ENCODE measurements around the gene PIK3IP1.

The PIK3IP1 gene

DNA sequence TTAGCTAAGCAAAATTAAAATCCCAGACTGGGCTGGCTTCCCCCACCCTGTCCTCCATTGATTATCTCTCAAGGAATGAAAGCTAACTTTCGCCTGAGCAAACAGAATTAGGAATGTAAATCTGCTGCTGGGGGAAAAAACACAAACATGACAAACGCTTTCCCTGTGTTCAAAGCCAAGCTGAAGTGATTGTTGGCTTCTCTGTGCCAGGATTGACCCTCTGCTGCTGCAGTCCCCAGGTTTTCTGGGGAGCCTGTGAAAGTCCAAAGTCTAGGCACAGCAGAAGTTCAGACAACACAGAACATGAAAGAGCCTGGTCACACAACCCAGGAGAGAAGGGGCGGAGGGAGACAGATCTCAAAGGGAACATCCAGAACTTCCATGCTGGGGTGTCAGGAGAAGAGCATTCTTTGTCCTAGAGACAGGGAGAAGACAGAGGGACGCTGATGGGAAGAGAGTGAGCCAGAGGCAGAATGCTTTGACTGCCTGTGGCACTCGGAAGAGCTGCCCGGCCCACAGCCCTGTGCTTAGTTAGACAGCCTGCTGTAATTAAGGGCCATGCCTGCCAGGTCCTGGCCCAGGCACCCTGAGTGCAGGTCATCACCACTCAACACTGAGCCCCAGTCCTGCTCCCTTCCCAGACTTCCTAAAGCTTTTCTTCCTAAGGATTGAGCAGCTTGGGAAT lies 47.0 kb upstream of the PIK3IP1 start:
- TF ChIP-seq TAF1 (IDR thresholded peaks at IDR 0.05; ENCODE audit: borderline replicate concordance, insufficient read depth, low read length): no peak
- TF ChIP-seq POLR2AphosphoS5 (IDR thresholded peaks at IDR 0.05; ENCODE audit: low read depth, low read length): no peak
- TF ChIP-seq FOXP2 (optimal IDR thresholded peaks at IDR 0.05; ENCODE audit: borderline replicate concordance, extremely low read depth, extremely low read length, insufficient read depth): no peak
- TF ChIP-seq SIN3A (IDR thresholded peaks at IDR 0.05; ENCODE audit: borderline replicate concordance, insufficient read depth, low read length): no peak
- TF ChIP-seq, protein P1, sequence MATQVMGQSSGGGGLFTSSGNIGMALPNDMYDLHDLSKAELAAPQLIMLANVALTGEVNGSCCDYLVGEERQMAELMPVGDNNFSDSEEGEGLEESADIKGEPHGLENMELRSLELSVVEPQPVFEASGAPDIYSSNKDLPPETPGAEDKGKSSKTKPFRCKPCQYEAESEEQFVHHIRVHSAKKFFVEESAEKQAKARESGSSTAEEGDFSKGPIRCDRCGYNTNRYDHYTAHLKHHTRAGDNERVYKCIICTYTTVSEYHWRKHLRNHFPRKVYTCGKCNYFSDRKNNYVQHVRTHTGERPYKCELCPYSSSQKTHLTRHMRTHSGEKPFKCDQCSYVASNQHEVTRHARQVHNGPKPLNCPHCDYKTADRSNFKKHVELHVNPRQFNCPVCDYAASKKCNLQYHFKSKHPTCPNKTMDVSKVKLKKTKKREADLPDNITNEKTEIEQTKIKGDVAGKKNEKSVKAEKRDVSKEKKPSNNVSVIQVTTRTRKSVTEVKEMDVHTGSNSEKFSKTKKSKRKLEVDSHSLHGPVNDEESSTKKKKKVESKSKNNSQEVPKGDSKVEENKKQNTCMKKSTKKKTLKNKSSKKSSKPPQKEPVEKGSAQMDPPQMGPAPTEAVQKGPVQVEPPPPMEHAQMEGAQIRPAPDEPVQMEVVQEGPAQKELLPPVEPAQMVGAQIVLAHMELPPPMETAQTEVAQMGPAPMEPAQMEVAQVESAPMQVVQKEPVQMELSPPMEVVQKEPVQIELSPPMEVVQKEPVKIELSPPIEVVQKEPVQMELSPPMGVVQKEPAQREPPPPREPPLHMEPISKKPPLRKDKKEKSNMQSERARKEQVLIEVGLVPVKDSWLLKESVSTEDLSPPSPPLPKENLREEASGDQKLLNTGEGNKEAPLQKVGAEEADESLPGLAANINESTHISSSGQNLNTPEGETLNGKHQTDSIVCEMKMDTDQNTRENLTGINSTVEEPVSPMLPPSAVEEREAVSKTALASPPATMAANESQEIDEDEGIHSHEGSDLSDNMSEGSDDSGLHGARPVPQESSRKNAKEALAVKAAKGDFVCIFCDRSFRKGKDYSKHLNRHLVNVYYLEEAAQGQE (IDR thresholded peaks at IDR 0.05; ENCODE audit: insufficient read depth in 1 of 2, low read depth in 2 of 2, low read length in 2 of 2): no peak

DNA sequence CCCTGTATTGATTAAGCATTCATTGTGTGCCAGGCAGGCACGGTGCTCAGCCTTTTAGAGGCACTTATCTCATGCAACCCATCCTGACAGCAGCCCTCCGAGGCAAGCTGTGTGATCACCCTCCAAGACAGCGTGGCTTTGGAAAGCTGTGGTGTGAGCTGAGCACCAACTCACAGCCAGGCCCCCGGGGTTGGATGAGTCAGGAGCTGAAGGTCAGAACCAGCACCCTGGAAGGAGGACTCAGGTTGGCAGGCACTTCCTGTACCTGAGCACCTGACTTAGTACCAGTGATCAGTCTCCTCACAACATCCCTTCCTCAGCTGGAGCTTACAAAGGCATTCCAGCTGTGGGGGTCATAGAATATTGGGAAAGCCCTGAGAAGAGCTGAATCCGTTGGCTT lies 44.9 kb upstream of the PIK3IP1 start:
- TF ChIP-seq SIN3A (IDR thresholded peaks at IDR 0.05; ENCODE audit: borderline replicate concordance, insufficient read depth, low read length) (no peak), POLR2AphosphoS5 (IDR thresholded peaks at IDR 0.05; ENCODE audit: low read depth, low read length) (no peak), TAF1 (IDR thresholded peaks at IDR 0.05; ENCODE audit: borderline replicate concordance, insufficient read depth, low read length) (no peak), FOXP2 (optimal IDR thresholded peaks at IDR 0.05; ENCODE audit: borderline replicate concordance, extremely low read depth, extremely low read length, insufficient read depth) (no peak)
- TF ChIP-seq, protein P1 (IDR thresholded peaks at IDR 0.05; ENCODE audit: insufficient read depth in 1 of 2, low read depth in 2 of 2, low read length in 2 of 2): no peak

DNA sequence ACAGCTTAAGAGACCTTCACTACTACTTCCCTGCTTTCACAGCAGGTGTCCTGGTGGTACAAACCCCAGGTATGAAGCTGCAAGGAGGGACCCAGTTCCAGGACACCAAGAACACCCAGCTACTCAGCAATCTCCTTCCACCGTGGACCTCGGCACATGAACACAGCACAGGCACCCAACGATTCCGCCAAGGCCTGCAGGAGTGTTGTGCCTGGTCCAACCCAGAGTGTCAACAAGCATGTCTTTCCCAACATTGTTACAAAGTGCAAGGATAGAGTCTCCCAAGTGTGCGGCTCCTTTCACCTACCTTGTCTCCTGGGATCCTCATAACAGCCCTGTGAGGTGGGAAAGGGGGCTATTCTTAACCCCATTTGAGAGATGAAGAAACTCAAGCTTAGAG lies 42.0 kb upstream of the PIK3IP1 start:
- TF ChIP-seq POLR2AphosphoS5 (IDR thresholded peaks at IDR 0.05; ENCODE audit: low read depth, low read length): no peak
- no peak for TF ChIP-seq SIN3A (IDR thresholded peaks at IDR 0.05; ENCODE audit: borderline replicate concordance, insufficient read depth, low read length)
- TF ChIP-seq, protein P1 (IDR thresholded peaks at IDR 0.05; ENCODE audit: insufficient read depth in 1 of 2, low read depth in 2 of 2, low read length in 2 of 2): no peak
- no peak for TF ChIP-seq TAF1 (IDR thresholded peaks at IDR 0.05; ENCODE audit: borderline replicate concordance, insufficient read depth, low read length)
- TF ChIP-seq FOXP2 (optimal IDR thresholded peaks at IDR 0.05; ENCODE audit: borderline replicate concordance, extremely low read depth, extremely low read length, insufficient read depth): no peak

DNA sequence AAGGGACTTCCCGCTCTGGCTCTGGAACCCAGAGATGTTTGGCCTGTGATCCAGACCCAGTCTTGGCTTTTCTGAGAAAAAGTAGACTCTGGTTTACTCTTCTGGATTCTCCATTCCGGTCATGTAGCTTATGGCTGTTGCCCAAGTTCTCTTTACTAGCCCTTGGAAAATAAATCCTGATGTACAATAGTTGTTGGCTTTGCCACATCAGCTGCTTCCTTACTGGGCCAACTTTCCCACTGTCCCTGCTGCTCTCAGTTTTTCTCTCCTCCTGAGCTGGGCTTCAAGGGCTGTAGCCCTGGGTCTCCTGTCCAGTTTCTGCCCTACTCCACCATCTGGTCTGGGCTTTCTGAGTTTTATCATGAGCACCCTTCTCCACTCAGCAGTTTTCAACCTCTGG lies 41.4 kb upstream of the PIK3IP1 start:
- TF ChIP-seq, protein P1 (IDR thresholded peaks at IDR 0.05; ENCODE audit: insufficient read depth in 1 of 2, low read depth in 2 of 2, low read length in 2 of 2): no peak
- TF ChIP-seq TAF1 (IDR thresholded peaks at IDR 0.05; ENCODE audit: borderline replicate concordance, insufficient read depth, low read length) (no peak), FOXP2 (optimal IDR thresholded peaks at IDR 0.05; ENCODE audit: borderline replicate concordance, extremely low read depth, extremely low read length, insufficient read depth) (no peak), SIN3A (IDR thresholded peaks at IDR 0.05; ENCODE audit: borderline replicate concordance, insufficient read depth, low read length) (no peak), POLR2AphosphoS5 (IDR thresholded peaks at IDR 0.05; ENCODE audit: low read depth, low read length) (no peak)
